ENCODE data around the gene CLCF1. TPM values are rescaled to one million over a fixed set of nuclear protein-coding genes. Genes with fewer than 3 reads are reported as not detected.

Gene CLCF1
- total RNA-seq, 1 experiment from 2014 or later: 2.1 TPM

DNA sequence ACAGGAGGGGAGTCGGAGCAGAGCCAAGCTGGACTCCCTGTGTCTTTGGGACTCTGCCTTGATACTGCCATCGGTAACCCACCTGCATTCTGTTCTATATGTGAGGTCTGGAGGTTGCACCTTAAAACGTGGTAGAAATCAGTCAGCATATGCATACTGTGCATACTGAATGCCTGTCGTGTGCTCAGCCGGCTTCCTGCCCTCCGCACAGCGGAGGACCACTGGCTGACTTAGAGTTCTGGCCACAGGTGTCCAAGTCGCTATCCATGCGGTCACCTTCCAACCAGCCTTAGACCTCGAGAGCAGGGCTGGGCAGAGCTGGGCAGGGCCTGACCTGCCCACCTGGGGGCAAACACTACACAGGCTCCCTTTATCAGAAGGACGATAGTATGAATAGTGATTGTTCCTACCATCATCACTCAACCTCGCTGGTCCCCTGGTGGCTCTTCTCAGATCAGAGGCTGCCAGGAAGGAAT lies 34.3 kb upstream of the CLCF1 start:
- no peak overlapping the region for H3T11ph ChIP-seq (ENCODE audit: low read length)
- H3K27me3 ChIP-seq (ENCODE audit: insufficient read depth, low read length): no peaks in the 10 kb centered on the region
- no peak overlapping the region for H3K18ac ChIP-seq (ENCODE audit: insufficient read length, low read depth, low read length)
- H4K20me1 ChIP-seq (ENCODE audit: control insufficient read depth, insufficient read depth, insufficient read length): no peaks in the 10 kb centered on the region
- H3K27ac ChIP-seq (ENCODE audit: insufficient read length, low read depth, low read length): no peak overlapping the region
- Mint-ChIP-seq H3K27me3 (ENCODE audit: low read depth) (peaks cover 37% of the 10 kb centered on the region), H3K4me3 (no peak overlapping the region), H3K36me3 (ENCODE audit: insufficient read depth in 1 of 3, low read depth in 3 of 3) (no peaks in the 10 kb centered on the region), H3K9me3 (no peaks in the 10 kb centered on the region), H3K27ac (no peak overlapping the region), H3K4me1 (peaks cover 14 to 25% of the 10 kb centered on the region in 2 experiments)
- no peak overlapping the region for H3K4ac ChIP-seq (ENCODE audit: low read depth, low read length)
- no peak overlapping the region for H3K14ac ChIP-seq (ENCODE audit: insufficient read depth, low read length)
- H2BK12ac ChIP-seq (ENCODE audit: insufficient read length, low read depth, low read length): no peak overlapping the region
- no peaks in the 10 kb centered on the region for H3K23me2 ChIP-seq (ENCODE audit: insufficient read length, low read depth, low read length, poor library complexity, severe bottlenecking)
- H2BK120ac ChIP-seq (ENCODE audit: low read depth, low read length, poor library complexity, severe bottlenecking): no peak overlapping the region
- no peaks in the 10 kb centered on the region for H3K4me1 ChIP-seq (ENCODE audit: insufficient read depth, low read length)
- H2BK5ac ChIP-seq (ENCODE audit: insufficient read length, low read length): no peak overlapping the region
- no peak overlapping the region for H3K9ac ChIP-seq (ENCODE audit: extremely low read depth, insufficient read length, low read length)
- no peak overlapping the region for H4K91ac ChIP-seq (ENCODE audit: insufficient read length, low read depth, low read length)
- H3K4me2 ChIP-seq (ENCODE audit: insufficient read depth, insufficient read length, low read length): no peak overlapping the region
- no peaks in the 10 kb centered on the region for H3K79me1 ChIP-seq (ENCODE audit: insufficient read depth, low read depth, low read length, poor library complexity, severe bottlenecking)
- no peak overlapping the region for H2BK20ac ChIP-seq (ENCODE audit: low read depth, low read length, poor library complexity, severe bottlenecking)
- no peak for TF ChIP-seq CTCF (conservative IDR thresholded peaks at IDR 0.05)
- no peaks in the 10 kb centered on the region for H3K9me3 ChIP-seq (ENCODE audit: control insufficient read depth, low read depth, low read length)
- WGBS (ENCODE audit: extremely low coverage, insufficient read length, low lambda C conversion rate): no CpG with 5 or more reads among the region's 12 CpGs
- H3K56ac ChIP-seq (ENCODE audit: insufficient read length, low read depth, low read length): no peak overlapping the region
- H4K8ac ChIP-seq (replicated peaks; ENCODE audit: insufficient read length, low read depth, low read length): no peak overlapping the region
- no peak overlapping the region for H2AK5ac ChIP-seq (ENCODE audit: insufficient read length, low read length)
- no peaks in the 10 kb centered on the region for H3K79me2 ChIP-seq (ENCODE audit: insufficient read depth, low read length)
- H4K5ac ChIP-seq (ENCODE audit: insufficient read length, low read depth, low read length): no peak overlapping the region
- no peak for DNase-seq
- no peak overlapping the region for H2AFZ ChIP-seq (ENCODE audit: low read length)
- no peak overlapping the region for H2BK15ac ChIP-seq (ENCODE audit: low read depth, low read length)
- no peak overlapping the region for H3K23ac ChIP-seq (ENCODE audit: insufficient read length, low read depth, low read length)

All from H9 (cell line).